NOMO-1 (cell line): ENCODE data around the gene IFNW1.
"Not testable (repeated sequence)": the region's sequence is repeated elsewhere in the genome, so short reads cannot be mapped to it uniquely, and the experiment has no call there.

Experiments used
- DNase-seq, 2 experiments: peaks; one replicate each; lab custom pipeline; 2025; ENCODE audit not compliant: unreplicated experiment in 2 of 2; lab: John Stamatoyannopoulos, UW

Gene IFNW1

DNA sequence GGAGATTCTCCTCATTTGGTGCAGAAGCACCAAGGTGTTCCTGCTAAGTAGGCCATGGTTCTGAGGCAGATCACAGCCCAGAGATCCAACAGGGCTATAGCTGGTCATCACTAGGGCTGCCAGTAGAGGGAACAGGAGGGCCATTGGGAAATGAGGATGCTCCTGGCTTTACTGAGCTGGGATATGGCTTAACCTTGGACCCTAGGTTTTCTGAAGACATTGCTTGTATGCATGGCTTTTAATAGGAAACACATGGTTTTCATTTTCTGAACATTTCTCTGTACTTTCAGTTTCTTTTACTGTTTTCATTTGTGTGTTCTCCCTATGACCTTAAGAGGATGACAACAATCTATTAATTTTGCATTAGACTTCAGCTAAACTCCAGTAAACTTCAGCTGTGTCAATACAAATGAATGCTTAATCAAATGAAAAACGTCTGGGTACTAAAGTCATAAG is at the start of gene IFNW1:
Gene IFNW1, minus strand, starts transcription at position 406 of the 456 bp plus-strand sequence. Its CDS starts 262 bp downstream, at position 144.
- DNase-seq, result no peak

GRCh38 chr9:21187487-21187886 is 45.9 kb upstream of the IFNW1 start, which contains the start of gene IFNA4:
TSS of gene IFNA4 (minus strand) at chr9:21187587. CDS start at chr9:21187531, 56 bp downstream.
- DNase-seq, result not testable (repeated sequence)

GRCh38 chr9:21182810-21183736 is 41.4 kb upstream of the IFNW1 start:
- not testable (repeated sequence) for DNase-seq

GRCh38 chr9:21174671-21175070 is 33.0 kb upstream of the IFNW1 start:
- DNase-seq, result no peak

DNA sequence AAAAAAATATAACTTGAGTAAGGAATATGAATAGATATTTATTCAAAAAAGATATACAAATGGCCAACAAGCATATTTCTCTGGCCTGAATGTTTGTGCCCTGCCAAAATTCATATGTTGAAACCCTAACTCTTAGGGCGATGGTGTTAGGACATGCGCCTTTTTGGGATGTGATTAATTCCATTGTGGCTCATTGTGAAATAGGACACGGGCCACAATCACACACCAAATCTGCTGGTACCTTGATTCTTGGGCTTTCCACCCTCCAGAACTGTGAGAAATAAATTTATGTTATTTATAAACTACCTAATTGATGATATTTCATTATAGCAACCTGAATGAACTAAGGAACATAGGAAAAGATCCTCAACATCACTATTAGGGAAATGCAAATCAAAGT is 30.5 kb upstream of the IFNW1 start:
- DNase-seq, result no peak

GRCh38 chr9:21171351-21171750 is 29.7 kb upstream of the IFNW1 start:
- no peak for DNase-seq

- DNase-seq, result not testable (repeated sequence)
These were observed 24.9 kb upstream of the IFNW1 start, which contains the start of gene IFNA21 for GRCh38 chr9:21166560-21166959. TSS of gene IFNA21 (minus strand) at chr9:21166660. CDS start at chr9:21166612, 48 bp downstream.

DNA sequence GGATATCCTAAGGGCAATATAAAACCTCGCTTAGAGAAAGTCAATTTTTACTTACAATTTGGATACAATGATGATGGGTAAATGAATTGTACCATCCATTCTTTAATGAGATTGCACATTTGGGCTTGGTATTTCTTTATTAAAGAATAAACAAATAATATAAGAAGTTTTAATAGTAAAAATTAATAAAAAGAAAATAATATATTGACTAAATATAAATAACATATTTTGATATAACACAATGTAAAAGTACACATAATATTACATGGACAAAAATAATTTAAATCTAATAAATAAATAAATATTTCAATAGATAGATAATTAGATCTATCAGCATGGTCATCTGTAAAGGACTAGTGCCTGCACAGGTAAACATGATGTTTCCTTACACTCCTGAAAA is 23.9 kb upstream of the IFNW1 start:
- no peak for DNase-seq

DNA sequence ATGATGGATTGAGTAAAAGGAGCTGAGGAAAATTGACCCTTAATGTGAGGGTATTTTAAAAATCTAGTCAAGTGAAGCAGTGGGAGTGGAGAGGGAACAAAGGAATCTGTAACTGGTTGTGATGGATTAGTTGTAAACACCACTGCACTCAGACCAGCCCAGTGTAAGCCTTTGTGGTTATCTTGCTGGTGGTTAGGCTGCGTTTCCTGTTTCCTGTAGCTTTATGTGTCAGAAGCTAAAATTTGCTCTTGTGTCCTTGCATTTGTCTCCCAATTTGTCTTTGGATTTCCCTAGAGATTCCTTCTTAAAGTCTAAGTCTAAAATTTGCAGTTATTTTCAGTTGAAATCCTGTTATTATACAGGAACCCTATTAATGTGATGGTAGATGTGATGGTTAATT is 18.5 kb upstream of the IFNW1 start:
- DNase-seq, result no peak

- no peak for DNase-seq
These were observed 13.9 kb upstream of the IFNW1 start for GRCh38 chr9:21155501-21155900.

- no peak for DNase-seq
These were observed 12.5 kb upstream of the IFNW1 start for GRCh38 chr9:21154018-21154608.

- no peak for DNase-seq
These were observed 11.8 kb upstream of the IFNW1 start for GRCh38 chr9:21153336-21154017.

DNA sequence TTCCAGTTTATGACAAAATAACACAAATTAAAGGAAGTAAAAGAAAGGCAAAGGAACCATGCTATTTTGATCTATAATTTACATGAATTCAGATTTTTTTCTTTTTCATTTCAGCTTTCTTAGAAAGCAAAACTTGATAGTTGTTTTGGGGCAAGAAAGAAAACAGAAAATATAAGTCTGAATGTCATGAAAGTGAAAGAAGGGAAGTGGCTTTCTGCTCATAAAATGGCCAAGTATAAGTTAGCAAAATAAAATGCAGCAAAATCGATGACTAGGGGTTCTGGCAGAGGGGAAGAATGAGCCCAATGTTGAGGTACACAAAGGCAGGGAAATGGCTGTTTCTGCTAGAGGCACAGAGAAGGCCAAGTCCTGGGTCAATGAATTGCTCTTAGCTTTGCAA is 3.0 kb upstream of the IFNW1 start:
- no peak for DNase-seq

- no peak for DNase-seq
These were observed 4.6 kb downstream of the IFNW1 start for GRCh38 chr9:21137020-21137419.

- DNase-seq, result no peak
These were observed 5.9 kb downstream of the IFNW1 start for GRCh38 chr9:21135736-21136135.

DNA sequence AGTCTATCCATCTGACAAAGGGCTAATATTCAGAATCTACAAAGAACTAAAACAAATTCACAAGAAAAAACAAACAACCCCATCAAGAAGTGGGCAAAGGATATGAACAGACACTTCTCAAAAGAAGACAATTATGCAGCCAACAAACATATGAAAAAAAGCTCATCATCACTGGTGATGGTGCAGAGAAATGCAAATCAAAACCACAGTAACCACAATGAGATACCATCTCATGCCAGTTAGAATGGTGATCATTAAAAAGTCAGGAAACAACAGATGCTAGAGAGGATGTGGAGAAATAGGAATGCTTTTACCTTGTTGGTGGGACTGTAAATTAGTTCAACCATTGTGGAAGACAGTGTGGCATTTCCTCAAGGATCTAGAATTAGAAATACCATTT is 13.4 kb downstream of the IFNW1 start:
- not testable (repeated sequence) for DNase-seq

DNA sequence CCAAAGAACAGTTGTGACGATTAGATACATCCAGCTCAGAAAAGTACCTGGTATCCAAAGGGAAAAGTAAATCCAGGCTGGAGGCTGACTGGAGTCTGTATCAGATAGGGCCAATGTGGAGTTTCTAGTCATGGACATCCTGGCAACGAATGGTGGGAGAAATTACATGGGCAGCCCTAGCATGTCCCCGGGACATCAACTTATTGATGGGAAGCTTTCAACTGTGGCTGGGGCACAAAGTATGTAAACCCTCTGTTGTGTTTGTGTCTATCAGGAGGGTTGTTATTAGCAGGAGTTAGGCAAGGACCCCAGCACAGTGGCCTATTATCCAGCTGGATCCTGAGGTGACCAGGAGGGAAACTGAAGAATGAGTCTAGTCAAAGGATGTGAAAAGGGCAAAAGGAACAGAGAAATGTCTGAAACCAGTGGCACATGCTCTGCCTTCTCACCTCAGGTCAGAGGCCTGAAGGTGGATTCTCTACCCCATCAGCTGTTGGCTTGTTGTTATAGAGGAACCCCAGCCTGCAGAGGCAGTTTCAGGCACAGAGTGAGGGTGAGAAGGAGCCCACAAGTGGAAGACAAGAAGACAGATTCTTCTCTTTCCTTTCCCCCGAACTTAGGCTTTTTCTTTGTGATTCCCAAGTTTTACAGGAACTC is 19.9 kb downstream of the IFNW1 start:
- DNase-seq, result no peak

- no peak for DNase-seq
These were observed 20.6 kb downstream of the IFNW1 start for GRCh38 chr9:21121079-21121478.

- DNase-seq, result no peak
These were observed 22.4 kb downstream of the IFNW1 start for GRCh38 chr9:21119093-21119770.

GRCh38 chr9:21114311-21114710 is 27.3 kb downstream of the IFNW1 start:
- no peak for DNase-seq
